HCT116 (cell line): ENCODE measurements around the gene TWIST2.

Experiments used
- ATF3 ChIP-seq: IDR thresholded peaks from 2 replicates; pipeline ENCODE4 v1.6.1; 2012
- ELF1 ChIP-seq: IDR thresholded peaks from 2 replicates; pipeline ENCODE4 v1.6.1; 2012; ENCODE audit warnings: low read depth, borderline replicate concordance
- EZH2 ChIP-seq: fragments of 200-600 bp; sonication (generic); IDR thresholded peaks from 2 replicates; pipeline ENCODE4 v1.6.1; 2017; ENCODE audit warnings: antibody characterized with exemption, mixed run types
- EZH2phosphoT487 ChIP-seq: fragments of 200-600 bp; IDR thresholded peaks from 2 replicates; pipeline ENCODE4 v1.6.1; 2018; ENCODE audit warnings: antibody characterized with exemption, borderline replicate concordance
- FOSL1 ChIP-seq: IDR thresholded peaks from 2 replicates; pipeline ENCODE4 v1.6.1; 2012; ENCODE audit warnings: low read depth
- MAX ChIP-seq: IDR thresholded peaks from 2 replicates; pipeline ENCODE4 v1.6.1; 2012
- POLR2A ChIP-seq: IDR thresholded peaks from 2 replicates; pipeline ENCODE4 v1.7.0; 2011; ENCODE audit warnings: borderline replicate concordance; ENCODE audit not compliant: insufficient read depth, insufficient read length; ENCODE audit errors: extremely low read depth
- POLR2AphosphoS5 ChIP-seq: IDR thresholded peaks from 2 replicates; pipeline ENCODE4 v1.6.1; 2011; ENCODE audit warnings: mild to moderate bottlenecking, low read depth, low read length, moderate library complexity
- RAD21 ChIP-seq: IDR thresholded peaks from 2 replicates; pipeline ENCODE4 v1.6.1; 2012; ENCODE audit warnings: low read depth, mild to moderate bottlenecking
- YY1 ChIP-seq: IDR thresholded peaks from 2 replicates; pipeline ENCODE4 v1.6.1; 2011; ENCODE audit warnings: low read length, low read depth, moderate library complexity, mild to moderate bottlenecking; ENCODE audit not compliant: insufficient replicate concordance; ENCODE audit errors: extremely low read depth
- ZFX ChIP-seq: fragments of 450-650 bp; IDR thresholded peaks from 2 replicates; pipeline ENCODE4 v1.6.1; 2017
- ZNF274 ChIP-seq: fragments of 200-500 bp; sonication (Bioruptor generic); IDR thresholded peaks from 2 replicates; pipeline ENCODE4 v1.6.1; 2014; ENCODE audit warnings: mild to moderate bottlenecking, low read depth, low read length, inconsistent platforms
- TF ChIP-seq, protein P1 (sequence below), 3 experiments: fragments of 200-600 bp in 1 of 3; sonication (generic) in 1 of 3; IDR thresholded peaks in 2 of 3; conservative IDR thresholded peaks in 1 of 3; 2 replicates each; pipeline ENCODE4 v1.5.1; 2012 to 2017; ENCODE audit warnings: low read depth in 2 of 3, low read length in 2 of 3, antibody characterized with exemption in 1 of 3, borderline replicate concordance in 1 of 3, control low read depth in 1 of 3, mild to moderate bottlenecking in 1 of 3, mixed read lengths in 1 of 3, mixed run types in 1 of 3, moderate library complexity in 1 of 3; ENCODE audit not compliant: insufficient read depth in 1 of 3

DNA sequence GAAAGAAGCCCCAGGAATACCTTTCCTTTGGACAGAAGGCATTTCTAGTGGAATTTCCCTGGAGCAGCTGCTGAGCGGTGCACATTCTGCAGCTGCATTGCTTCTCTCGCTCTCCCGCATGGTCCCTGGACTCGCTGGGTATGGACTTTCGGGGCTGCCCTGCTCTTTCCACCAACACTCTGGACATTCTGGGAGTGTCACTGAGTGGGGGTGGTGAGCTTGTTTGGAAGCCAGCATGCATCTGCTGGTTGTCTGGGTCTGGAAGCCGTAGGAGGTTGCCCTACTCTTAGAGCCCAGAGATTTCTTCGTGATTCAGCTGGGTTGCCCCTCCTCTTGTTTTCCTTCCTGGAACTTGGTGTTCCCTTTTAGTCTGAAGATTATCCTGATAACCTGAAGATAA is 52.6 kb downstream of the TWIST2 start:
- TF ChIP-seq ZFX (no peak), POLR2A (no peak), POLR2AphosphoS5 (no peak), EZH2 (no peak), EZH2phosphoT487 (no peak), MAX (no peak), YY1 (no peak), RAD21 (no peak), ATF3 (no peak), ELF1 (no peak), FOSL1 (no peak), ZNF274 (no peak)
- TF ChIP-seq, protein P1, sequence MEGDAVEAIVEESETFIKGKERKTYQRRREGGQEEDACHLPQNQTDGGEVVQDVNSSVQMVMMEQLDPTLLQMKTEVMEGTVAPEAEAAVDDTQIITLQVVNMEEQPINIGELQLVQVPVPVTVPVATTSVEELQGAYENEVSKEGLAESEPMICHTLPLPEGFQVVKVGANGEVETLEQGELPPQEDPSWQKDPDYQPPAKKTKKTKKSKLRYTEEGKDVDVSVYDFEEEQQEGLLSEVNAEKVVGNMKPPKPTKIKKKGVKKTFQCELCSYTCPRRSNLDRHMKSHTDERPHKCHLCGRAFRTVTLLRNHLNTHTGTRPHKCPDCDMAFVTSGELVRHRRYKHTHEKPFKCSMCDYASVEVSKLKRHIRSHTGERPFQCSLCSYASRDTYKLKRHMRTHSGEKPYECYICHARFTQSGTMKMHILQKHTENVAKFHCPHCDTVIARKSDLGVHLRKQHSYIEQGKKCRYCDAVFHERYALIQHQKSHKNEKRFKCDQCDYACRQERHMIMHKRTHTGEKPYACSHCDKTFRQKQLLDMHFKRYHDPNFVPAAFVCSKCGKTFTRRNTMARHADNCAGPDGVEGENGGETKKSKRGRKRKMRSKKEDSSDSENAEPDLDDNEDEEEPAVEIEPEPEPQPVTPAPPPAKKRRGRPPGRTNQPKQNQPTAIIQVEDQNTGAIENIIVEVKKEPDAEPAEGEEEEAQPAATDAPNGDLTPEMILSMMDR (IDR thresholded peaks at IDR 0.05 in 2 of 3, conservative IDR thresholded peaks at IDR 0.05 in 1 of 3; ENCODE audit: borderline replicate concordance in 1 of 3, insufficient read depth in 1 of 3, low read depth in 2 of 3, low read length in 2 of 3): no peak
